GM10847 (cell line): ENCODE results near the gene TENM4.

Experiments used
- POLR2A ChIP-seq: IDR thresholded peaks from 2 replicates; pipeline ENCODE4 v1.6.1; 2011; ENCODE audit not compliant: insufficient read length; ENCODE audit errors: extremely low read depth

The TENM4 gene

DNA sequence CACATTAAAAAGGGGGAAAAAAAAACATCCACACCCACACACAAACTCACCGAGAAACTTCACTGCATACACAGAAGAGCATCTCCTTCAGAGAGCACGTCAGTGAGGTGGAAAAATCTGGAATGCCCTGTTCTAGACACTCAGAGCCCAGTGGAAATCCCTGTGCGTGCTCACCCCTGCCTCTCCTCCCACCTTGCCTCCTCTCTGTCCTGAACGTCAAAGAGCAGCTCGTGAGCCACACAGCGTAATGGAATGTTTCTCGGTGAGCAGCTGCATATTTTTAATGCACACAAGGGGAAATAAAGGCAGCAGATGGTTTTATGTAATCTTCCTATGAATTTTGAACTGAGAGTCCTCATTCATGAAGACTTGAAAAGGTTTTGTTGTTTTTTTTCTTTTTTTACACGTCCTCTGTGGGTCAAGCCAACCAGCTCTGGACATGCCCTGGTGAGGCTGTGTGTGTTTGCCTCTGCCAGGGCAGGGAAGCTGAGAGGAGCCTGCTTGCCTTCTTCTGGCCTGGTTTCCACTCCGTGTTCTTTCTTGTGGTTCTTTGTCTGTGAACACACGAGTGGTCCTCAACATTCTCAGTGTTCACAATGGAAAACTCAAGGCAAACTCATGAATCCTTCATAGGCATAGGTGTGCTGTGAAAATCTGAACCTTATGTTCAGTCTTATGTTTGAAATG, 219.2 kb downstream of the TENM4 start:
- no peak for TF ChIP-seq POLR2A

DNA sequence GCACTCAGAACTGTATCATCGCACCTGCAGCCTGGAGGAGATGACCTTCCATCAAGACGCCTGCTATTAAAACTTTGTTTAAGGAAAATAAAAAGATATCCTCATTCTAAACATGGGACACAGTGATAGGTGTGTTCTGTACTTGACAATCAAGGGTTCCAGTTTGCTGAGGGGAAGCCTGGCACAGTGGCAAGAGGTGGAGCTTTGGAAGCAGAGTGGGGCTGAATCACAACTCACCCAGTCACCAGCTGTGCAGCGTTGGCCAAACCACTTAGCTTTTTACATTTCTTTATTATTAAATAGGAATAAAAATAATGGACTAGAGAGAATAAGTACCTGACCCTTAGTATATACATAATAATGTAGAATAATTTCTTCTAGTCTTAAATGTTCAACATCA, 220.7 kb downstream of the TENM4 start:
- no peak for TF ChIP-seq POLR2A

DNA sequence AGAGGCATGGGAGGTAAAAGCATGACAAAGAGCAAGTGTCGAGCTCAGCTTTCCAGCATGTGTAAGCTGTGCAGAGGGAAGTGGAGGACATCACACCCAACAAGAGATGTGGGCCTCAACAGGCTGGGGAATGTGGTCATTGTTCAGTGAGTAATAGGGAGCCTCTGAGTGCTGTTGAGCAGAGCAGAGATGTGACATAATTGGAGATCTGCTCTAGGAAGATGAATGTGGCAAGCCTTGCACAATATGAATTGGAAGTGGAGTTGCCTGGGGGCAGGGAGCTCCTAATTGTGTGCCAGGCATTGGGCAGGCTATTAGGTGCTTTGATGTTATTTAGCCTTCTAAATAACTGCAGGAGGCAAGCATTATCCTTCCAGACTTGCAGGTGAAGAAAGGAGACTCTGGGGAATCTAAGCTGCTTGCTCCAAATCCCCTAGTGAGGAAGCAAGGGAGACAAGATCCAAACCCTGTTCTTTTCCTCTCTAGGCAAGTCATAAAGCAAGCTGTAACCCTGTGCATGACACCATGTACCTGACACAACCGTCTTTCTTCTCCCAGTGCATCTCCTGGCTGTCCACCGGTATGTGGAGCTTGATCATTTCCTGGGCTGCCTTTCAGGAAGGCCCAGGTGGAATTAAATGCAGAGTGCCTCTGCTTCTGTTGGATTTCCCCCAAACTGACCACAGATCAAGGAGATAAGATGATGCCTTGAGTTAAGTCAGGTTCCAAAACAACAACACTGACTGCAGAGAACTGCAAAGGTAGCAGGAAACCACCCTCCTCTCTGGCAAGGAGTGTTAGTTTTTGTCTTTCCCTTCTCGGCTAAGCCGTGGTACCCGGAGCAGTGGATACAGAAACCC, 221.4 kb downstream of the TENM4 start:
- no peak for TF ChIP-seq POLR2A

DNA sequence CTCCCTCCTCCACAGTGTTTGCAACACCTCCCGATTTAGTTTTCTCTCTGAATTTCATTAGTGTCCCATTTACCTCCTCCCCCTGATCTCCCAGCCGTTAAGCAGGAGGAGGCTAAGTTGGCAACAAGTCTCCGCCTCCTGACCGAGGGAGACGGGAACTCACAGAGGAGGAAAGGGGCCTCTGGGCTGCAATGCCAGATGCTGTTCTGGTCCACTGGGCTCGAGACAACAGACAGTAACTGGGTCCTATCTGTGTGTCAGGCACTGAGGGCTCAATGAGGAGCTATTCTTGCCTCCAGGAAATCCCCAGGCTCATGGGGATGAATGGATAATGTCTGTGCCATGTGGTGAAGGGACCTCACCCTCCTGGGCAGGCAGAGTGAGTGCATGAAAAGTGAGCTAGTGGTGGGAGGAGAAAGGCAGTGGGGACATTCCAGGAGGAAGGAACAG, 228.1 kb downstream of the TENM4 start:
- TF ChIP-seq POLR2A: no peak

DNA sequence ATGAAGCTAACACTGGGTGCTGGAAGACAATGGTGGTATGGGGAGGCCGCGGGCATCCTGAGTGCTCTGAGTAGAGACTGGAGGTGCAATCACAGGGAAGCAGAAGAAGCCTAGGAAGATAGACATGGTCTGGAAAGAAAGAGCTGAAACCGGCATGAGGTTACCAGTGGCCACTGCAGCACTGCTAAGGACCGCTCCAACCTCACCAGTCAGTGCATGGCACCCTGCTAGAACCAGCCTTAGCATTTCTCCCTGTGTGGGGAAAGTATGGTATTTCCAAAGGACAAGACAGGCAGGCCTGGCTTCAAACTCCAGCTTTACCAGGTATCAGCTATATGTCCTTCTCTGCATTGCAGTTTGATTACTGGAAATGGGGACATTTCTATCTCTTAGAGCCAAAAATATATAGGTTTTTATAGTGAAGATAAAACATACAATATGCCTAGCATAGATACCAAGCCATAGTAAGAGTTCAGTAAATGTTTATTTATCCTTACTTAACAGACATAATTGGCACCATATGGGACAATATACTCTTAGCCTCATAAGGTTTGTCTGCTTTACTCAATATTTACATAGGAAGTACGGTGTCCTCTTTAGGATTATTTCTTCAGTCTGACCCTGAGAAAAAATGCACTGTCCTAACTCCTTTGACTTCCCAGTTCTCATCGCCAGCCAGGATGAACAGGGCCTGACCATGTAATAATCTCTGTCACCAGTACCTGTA, 231.1 kb downstream of the TENM4 start:
- TF ChIP-seq POLR2A: no peak

DNA sequence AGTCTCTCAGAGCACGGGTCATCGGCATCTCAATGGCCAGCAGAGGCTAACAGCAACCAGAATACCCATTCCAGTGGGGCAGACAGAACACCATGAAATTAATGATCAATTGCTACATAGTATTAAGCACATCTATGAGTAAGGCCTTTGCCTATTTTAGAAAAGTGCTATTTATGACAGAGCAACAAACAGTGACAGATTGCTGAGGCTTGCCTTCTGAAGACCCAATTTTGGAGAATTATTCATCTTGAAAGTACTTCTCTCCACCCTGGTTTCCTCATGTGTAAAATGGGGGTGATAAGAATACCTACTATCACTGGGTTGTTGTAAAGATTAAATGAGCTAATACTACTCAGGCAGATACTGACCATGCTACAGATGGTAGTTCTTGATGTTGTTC, 232.7 kb downstream of the TENM4 start:
- no peak for TF ChIP-seq POLR2A

DNA sequence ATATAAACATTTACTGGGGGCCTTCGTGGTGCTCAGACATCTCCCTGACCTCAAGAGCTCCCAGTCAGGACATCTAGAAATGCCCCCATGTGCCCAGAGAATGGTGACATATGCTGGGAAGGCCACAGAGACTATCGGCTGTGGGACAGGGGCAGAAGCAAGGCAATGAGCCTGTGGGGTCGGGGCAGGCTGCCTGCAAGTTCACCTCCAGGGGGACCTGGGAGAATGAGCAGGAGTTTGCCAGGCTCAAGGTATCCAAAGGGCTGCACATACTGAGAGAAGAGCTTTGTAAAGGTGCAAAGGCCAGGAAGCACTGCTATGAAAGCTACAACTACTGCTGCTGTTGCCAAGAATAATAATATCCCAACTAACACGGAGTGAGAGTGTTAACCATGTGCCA, 233.9 kb downstream of the TENM4 start:
- TF ChIP-seq POLR2A: no peak

DNA sequence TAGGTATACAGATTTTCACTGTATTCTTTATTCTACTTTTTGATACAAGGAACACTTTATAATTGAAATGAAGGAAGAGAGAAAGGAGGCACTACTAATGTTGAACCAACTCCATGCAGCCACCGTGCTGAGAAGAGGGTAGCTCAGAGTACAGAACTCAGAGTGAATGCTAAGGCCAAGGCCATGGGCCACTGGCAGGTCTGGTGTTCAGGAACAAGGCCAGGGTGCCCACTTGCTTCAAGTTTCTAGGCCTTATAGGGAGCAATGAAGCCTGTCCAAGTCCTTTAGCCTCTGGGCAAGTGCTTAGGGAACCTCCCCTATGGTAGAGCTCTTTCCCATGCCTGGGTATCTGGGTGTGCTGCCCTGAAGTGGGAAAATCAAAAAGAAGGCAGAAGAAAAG, 235.0 kb downstream of the TENM4 start:
- TF ChIP-seq POLR2A: no peak

DNA sequence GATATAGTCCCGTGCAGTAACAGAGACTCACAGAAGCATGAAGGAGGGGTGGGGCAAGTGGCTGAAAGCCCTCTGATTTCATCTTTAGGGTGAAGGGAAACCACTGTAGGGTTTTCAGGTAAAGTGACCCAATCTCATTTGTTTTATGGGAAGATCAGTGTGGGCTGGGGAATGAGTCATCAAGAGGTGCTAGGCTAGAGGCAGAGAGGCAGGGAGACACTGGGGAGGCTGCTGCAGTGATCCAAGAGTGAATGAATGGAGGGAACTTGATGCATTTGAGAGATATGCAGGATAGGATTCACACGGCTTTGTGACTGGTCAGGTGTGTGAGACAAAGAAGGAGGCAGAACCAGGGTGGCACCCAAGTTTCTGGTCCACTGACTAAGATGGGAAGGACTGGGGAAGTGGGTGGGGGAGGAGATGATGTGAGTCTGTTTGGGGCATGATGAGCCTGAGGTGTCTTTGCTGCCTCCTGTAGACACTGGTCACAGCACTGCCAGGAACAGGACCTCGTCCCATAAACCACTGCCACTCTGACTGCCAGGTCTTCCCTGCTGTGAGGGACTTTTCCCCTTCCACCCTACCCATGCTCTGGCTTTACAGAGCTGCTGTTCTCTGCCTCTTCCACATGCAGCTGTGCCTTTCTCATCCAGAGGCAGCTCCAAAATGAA, 239.0 kb downstream of the TENM4 start:
- TF ChIP-seq POLR2A: no peak

DNA sequence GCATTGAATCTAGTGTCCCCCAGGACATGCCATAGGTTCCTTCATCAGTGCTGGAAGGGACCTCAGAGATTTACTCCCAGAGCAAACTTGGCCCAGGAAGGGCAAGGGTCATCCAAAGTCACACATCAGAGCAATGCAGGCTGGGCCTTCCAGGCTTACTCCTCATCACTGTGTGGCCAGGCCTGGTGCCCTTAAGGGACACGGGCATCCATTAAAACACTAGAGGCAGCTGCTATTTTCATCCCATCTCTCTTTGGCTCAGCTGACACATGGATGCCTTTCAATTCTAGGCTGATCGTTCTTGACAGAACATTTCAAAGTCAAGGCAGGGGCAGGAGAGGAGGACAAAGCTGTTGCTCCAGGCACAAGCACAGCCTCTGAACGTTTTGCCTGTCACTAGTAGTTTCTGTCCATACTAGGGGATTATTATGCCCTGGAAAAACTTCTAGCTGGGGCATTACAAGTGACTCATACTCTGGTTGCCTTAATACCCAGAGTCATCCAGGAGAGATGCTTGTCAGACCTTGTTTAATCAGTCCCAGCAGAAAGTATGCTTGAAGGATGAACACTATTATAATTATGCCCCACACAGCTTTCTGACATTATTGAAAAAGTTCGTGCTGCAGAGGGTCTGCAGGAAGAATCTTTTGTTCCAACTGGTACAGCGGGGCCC, 240.3 kb downstream of the TENM4 start:
- no peak for TF ChIP-seq POLR2A

DNA sequence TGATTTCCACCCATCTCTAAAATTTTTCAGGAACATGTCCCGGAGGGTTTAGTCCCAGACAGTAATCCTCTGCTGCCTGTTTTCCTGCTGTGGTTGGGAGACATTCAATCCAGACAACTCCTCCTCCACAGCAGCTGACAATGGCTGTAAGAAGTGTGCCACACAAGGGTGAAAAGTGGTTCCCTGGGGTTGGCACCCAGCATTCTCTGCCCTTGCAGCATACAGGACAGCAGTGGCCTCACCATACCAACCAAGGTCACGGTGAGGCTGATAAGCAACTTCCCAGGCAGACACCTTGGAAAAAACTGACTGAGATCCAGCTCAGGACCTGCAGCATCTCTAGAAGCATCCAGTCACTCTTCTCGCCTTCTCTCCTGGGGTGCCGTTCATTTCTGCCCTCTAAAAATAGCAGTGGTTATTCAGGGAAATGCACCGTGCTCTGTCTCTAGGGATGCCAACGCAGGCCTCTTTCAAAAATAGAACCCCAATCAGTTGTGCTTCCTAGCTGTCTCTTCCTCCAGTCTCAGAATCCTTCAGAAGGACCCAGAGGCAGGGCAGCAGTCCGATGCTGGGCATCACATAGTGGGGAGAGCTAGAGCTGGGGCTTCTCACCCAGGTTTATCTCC, 241.0 kb downstream of the TENM4 start:
- no peak for TF ChIP-seq POLR2A

DNA sequence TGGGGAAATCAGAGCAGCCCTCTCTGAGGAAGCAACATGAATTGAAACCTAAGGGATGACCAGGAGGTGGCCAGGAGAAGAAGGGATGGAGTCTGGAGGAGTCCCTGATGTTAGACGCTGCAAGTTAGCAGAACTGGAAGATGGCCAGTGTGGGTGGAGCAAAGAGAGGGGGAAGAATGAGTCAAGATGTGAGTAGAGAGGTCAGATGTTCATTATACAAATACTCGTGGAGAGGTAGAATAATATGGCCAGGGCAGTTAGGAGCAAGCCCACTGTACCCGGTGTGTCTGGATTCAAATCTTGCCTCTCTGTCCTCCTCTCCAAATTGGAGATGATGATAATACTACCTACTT, 242.0 kb downstream of the TENM4 start:
- TF ChIP-seq POLR2A: no peak

DNA sequence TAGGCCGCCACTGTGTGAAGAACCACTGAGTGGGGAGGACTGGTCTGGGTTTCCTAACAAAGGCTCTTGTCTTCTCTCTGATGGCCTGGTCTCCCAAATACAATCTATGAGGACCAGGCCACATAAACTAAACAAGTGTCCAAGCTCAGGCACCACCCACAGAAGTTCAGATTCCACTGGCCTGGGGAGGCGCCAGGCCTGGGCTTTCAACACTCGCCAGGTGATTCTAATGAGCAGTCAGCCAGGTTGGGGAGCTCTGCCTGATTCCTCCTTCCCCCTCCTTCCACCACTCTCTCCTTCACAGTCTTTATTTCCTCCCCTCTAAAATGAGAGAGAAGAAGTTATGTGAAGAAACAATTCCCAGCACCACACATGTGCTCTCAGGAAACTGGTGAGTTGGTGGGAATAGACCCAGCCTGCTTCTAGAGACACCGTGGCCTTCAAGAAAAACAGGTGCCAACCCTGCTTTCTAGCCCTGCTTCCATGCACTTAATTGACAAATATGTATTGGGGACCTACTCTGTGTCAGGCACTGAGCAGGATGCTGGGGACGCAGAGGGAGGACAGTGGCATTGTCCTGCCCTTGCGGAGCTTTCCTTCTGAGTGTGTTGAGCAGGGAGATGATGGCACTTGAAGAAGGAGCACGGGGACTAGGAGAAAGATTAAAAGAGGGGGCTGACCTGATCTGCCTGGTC, 242.5 kb downstream of the TENM4 start:
- no peak for TF ChIP-seq POLR2A

DNA sequence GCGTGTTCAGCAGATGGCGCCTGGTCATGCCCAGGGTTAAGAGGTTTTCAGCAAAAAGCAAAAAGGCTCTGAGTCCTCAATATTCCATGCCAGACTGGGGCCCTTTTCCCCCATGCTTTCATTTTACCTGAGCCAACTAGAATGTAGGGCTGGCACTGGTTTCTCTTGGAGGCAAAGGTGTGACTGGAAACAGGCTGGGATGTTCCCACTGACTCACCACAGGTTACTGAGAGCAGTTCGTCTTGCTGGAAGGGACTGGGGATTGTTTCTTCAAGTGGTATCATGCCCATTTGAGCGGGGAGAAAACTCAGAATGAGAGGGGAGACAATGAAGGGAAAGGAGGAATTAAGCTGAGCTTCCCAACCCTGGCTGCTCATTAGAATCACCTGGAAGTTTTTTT, 243.9 kb downstream of the TENM4 start:
- no peak for TF ChIP-seq POLR2A
